HG03039 (cell line): ENCODE data around the gene DNAH1.

ENCODE experiments used
- ATAC-seq: cut with Tn5 transposase; IDR thresholded peaks from one replicate; pipeline ENCODE4 v1.9.1; 2021; ENCODE audit warnings: mild to moderate bottlenecking, moderate library complexity; ENCODE audit not compliant: unreplicated experiment

Gene DNAH1

DNA sequence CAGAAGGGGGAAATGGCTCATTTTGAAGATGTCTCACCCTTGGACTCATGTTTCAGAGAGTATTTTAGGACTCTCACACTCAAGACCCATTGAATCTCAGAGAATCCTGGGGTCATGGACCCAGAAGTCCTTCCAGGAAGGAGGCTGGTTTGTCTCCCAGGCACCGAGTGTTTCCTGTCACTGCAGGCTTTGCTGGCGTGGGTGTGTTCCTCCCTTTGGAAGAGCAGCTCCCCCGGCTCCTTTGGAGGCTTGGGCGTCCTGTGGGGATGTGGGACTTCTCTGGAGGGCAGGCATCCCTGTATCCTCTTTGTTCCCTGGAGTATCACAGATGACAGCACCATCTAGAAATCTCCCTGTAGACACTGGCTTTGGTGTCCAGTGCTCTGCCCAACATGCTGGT, 40.0 kb downstream of the DNAH1 start:
- no peak for ATAC-seq

DNA sequence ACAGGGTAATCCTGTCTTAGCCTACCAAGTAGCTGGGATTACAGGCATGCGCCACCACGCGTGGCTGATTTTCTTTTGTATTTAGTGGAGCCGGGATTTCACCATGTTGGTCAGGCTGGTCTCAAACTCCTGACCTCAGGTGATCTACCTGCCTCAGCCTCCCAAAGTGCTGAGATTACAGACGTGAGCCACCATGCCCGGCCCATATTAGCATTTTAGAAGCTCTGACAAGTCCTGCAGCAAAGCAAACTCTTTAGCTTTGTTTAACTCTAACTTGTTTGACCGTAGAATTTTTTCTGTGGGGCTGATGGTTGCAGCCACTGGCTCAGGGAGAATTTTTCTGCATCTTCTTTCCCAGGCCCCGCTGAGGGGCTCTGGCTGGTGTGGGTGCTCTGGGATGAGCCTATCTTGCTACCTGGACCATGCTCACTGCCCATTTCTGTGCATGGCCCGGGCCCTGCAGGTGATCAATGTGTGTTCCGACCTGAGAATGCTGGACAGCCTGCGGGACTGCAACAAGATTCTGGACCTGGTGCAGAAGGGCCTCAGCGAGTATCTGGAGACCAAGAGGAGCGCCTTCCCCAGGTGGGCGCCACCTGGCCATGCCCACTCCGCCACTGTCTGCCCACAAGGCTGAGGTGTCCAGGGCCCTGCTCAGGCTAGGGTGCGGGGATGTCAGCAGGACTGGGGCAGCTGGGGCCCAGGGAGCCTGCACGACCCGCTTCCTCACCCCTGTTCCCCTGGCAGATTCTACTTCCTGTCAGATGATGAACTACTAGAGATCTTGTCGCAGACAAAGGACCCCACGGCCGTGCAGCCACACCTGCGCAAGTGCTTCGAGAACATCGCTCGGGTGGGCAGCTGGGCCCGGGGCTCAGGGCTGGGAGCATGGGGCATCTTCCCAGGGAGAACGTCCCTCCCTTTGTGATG, 41.3 kb downstream of the DNAH1 start:
- no peak for ATAC-seq

DNA sequence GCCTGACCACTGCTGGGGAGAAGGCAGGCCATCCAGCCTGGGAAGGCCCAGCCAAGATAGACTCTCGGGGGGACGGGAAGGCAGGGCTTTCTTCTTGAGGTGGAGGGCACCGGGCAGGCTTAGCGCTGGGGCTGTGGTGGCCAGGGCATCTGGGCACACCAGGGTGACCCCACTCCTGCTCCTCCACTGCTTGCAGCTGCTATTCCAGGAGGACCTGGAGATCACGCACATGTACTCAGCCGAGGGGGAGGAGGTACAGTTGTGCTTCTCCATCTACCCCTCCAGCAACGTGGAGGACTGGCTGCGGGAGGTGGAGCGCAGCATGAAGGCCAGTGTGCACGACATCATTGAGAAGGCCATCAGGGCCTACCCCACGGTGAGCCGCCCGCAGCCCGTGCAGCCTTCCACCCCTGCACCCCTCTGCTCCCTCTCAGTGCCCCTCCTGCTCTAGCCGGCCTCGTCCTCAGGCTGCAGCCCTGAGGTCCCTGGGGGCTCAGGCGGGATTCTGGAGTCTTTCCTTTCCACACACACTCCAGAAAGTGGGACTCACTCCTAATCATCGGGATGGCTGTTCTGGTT, 42.3 kb downstream of the DNAH1 start:
- no peak for ATAC-seq

- ATAC-seq: no peak
These were observed 43.2 kb downstream of the DNAH1 start for GRCh38 chr3:52359116-52359855.

DNA sequence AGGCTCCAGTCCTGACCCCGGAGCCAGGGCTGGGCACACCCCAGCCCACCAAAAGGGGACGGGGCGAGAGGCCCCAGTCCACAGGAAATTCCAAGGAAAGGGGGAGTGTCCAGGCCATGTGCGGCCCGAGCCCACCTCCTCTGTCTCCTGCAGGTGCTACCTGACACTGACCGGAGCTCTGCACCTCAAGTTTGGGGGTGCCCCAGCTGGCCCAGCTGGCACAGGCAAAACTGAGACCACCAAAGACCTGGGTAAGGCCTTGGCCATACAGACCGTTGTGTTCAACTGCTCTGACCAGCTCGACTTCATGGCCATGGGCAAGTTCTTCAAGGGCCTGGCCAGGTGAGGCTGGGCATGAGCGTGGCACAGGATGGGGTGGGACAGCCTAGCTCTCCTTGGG, 44.9 kb downstream of the DNAH1 start:
- ATAC-seq: no peak

GRCh38 chr3:52361454-52361853, 45.3 kb downstream of the DNAH1 start:
- ATAC-seq: no peak

- ATAC-seq: no peak
These were observed 45.8 kb downstream of the DNAH1 start for GRCh38 chr3:52361898-52362297.

DNA sequence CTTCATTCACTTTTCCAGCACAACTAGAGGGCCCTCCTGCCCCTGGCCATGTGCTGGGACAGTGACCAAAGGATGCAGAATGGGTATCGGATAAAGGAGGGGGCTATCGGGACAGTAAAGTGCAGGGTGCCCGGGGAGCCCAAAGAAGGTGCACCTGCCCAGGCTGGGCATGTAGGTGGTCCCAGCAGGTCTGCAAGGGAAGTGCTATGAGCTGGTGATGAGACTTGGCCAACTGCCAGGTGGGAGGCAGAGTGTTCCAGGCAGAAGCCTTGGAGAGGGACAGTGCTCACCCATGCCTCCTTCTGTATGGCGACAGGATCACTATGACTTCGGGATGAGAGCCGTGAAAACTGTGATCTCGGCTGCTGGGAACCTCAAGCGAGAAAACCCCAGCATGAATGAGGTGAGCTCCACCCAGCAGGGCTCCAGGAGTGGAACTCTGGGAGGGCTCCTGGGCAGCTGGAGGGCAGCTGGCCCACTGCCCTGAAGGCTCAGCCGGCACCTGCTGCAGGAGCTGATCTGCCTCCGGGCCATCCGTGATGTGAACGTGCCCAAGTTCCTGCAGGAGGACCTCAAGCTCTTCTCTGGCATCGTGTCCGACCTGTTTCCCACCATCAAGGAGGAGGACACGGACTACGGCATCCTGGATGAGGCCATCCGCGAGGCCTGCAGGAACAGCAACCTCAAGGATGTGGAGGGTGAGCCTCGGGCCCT, 48.4 kb downstream of the DNAH1 start:
- ATAC-seq: no peak

DNA sequence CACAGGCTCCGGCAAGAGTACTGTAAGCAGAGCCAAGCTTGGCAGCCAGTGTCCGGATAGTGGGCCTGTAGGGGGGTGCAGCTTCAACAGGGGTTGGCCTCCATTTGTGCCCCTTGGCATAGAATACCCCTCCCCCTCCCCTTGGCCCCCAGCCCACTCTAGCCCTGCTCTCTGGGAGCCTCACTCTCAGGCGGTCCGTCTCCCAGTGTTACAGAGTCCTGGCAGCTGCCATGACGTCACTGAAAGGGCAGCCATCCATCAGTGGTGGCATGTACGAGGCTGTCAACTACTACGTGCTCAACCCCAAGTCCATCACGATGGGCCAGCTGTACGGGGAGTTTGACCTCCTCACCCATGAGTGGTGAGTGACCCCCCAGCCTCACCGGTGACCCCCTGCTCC, 50.4 kb downstream of the DNAH1 start:
- ATAC-seq: no peak

DNA sequence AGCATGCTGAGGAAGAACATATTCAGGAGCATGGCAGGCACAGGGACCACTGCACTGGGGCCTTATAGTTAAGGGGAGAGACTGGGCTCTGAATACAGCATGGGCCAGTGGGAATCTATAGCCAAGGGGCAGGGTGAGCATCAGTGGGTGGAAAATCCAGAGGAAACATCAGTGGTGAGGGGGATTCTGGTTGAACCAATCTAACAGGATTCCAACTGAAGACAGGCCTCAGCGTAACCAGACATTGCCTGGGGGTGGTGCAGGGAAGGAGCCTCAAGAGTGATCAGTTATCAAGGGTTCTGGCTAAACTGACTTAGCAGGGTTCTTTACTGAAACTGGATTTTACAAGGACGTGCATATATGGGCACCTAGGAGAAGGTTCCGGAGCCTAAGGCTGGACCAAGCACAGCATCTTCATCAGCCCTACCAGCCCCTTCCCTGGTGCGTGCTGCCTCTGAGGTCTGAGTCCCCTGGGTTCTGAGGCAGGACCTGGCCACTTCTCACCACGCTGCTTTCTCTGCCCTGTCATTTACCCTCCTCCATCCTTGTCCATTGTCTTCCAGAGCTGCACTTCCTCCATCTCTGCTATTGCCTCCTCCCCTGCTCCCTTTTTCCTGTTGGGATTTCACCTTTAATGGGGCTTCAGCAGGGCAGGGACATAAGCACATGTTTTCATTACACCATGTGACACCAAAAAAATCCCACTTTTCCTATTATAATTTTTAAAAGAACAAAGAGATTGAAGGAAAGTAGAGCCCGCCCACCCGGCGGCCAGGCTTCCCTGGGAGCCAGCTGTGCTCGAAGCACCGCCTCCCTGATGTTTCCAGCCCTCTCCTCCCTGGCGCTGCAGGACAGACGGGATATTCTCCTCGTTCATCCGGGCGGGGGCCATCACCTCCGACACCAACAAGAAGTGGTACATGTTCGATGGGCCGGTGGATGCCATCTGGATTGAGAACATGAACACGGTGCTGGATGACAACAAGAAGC, 52.1 kb downstream of the DNAH1 start:
- no peak for ATAC-seq

DNA sequence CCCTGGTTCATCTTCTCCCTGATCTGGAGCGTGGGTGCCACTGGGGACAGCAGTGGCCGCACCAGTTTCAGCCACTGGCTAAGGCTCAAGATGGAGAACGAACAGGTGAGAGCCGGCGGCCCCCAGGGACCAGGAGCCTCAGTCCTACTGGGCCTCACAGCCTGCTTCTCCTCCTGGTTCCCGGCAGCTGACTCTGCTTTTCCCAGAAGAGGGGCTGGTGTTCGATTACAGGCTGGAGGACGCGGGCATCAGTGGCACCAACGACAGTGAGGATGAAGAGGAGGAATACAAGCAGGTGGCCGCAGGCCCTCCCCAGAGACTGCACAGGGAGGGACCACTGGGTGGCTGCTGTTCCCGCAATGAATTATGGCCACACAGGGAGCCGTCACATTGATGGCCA, 54.4 kb downstream of the DNAH1 start:
- ATAC-seq: no peak

- no peak for ATAC-seq
These were observed 56.8 kb downstream of the DNAH1 start for GRCh38 chr3:52372822-52373504.

GRCh38 chr3:52373676-52374075, 57.6 kb downstream of the DNAH1 start:
- no peak for ATAC-seq

- no peak for ATAC-seq
These were observed 58.1 kb downstream of the DNAH1 start for GRCh38 chr3:52374173-52374572.

GRCh38 chr3:52379610-52380009, 63.5 kb downstream of the DNAH1 start:
- no peak for ATAC-seq

GRCh38 chr3:52380023-52380422, 63.9 kb downstream of the DNAH1 start:
- ATAC-seq: no peak

GRCh38 chr3:52381623-52382022, 65.5 kb downstream of the DNAH1 start:
- no peak for ATAC-seq

DNA sequence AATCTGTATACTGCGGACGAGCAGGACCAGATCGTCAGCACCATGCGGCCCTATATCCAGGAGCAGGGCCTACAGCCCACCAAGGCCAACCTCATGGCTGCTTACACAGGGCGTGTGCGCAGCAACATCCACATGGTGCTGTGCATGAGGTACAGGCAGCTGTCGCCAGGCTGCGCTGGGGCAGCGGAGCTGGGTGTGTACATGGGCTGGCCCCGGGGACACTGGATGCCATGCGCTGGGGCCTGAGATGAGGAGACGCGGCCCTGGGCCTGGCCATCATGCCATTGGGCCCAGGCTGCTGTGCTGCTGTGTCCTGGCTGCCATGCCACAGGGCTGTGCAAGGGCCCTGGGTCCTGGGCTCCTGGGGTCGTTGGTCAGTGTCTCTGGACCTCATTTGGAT, 67.3 kb downstream of the DNAH1 start:
- ATAC-seq: no peak

GRCh38 chr3:52384019-52384761, 68.1 kb downstream of the DNAH1 start:
- no peak for ATAC-seq
